Urinary bladder (tissue), 4 donors: ENCODE data around the gene KCNAB2. TPM values are rescaled to one million over a fixed set of nuclear protein-coding genes. Genes with fewer than 3 reads are reported as not detected.
"Not testable (repeated sequence)": the region's sequence is repeated elsewhere in the genome, so short reads cannot be mapped to it uniquely, and the experiment has no call there.

Experiments used
- DNase-seq: peaks from one replicate; pipeline ENCODE4 v3.0.0-alpha.2; 2015; ENCODE audit errors: extremely low spot score
- H3K27ac ChIP-seq: one replicate; pipeline ENCODE4 v1.5.1; 2013; ENCODE audit warnings: low read depth, mild to moderate bottlenecking, moderate library complexity
- H3K36me3 ChIP-seq: one replicate; pipeline ENCODE4 v1.6.1; 2013; ENCODE audit warnings: mild to moderate bottlenecking, moderate library complexity; ENCODE audit not compliant: insufficient read depth
- H3K4me1 ChIP-seq: one replicate; pipeline ENCODE4 v1.6.1; 2013; ENCODE audit warnings: mild to moderate bottlenecking, moderate library complexity; ENCODE audit not compliant: insufficient read depth
- H3K4me3 ChIP-seq: one replicate; pipeline ENCODE4 v1.5.1; 2013; ENCODE audit warnings: low read depth, low read length
- WGBS: extraction: QIAGEN DNeasy Blood & Tissue Kit; methylation state at CpG from one replicate; pipeline ENCODE4 v1.1.7; 2013; 5-methylcytosine and 5-hydroxymethylcytosine counted together
- polyA plus RNA-seq: library from polyadenylated mRNA; stranded (reverse); fragments of 200-250 nt; gene quantifications from one replicate; pipeline ENCODE4 v1.2.3, GENCODE V29; 2013
- total RNA-seq: library from RNA; depleted of rRNA; stranded (reverse); fragments of >200 nt; gene quantifications from one replicate; pipeline ENCODE4 v1.2.3, GENCODE V29; 2014
- donor health status: healthy with polysubstance abuse.
- donor health status: healthy.

KCNAB2 gene
- total and polyA plus RNA-seq, 2 donors: 3.8 to 13.0 TPM

DNA sequence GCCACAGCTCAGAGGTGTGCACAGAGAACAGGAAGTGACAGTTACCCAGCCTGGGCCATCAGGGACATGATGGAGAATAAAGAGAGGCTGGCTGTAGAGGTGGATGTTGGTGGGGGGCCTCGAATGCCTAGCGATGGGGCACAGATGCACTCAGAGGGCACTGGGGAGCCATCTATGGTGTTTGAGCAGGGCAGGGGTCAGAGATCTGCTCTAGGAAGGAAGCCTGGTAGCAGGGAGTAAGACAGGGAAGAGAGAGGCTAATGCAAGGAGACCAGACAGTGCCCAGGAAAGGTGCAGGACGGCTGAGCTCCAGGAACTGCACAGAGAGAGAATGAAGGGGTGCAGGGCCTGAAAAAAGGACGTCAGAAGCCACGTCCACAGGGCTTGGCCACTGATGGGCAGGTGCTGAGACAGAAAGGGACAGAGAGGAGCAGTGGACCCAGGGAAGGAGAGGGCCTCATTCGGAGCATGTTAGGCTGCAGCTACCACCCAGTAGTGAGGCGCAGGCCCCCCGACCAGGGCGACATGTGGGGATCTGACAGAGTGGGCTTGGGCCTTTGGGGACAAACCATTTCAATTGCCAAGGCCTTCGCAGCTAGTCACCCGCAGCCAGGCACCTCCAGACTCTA, 1.1 kb upstream of the KCNAB2 start:
- Histone ChIP-seq H3K4me1 (no peaks in the 10 kb centered on the region), H3K27ac (no peak overlapping the region), H3K36me3 (no peaks in the 10 kb centered on the region), H3K4me3 (no peak overlapping the region)
- DNase-seq: no peak
- 86% methylated on average over 11 of the region's 11 CpGs for WGBS

DNA sequence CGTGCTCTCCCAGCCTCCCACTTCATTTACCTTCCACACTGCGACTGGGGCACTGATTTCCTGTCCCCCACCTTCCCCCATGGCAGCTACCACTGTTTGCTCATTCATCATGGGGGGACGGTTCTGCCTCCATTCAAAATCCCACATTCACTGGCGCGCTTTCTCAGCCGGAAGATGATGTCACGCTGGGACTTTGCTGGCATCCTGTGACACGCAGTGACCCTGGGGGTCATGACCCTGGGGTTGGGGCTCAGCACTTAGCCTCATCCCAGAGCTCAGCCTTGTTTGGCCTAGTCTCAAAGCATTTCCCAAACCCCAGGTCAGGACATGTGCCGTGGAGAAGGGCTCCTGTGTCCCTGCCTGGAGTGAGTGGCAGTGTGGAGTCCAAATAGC, 582 bp upstream of the KCNAB2 start:
- Histone ChIP-seq H3K4me3 (no peak overlapping the region), H3K4me1 (no peaks in the 10 kb centered on the region), H3K27ac (no peak overlapping the region), H3K36me3 (no peaks in the 10 kb centered on the region)
- no peak for DNase-seq
- 69% methylated on average over 9 of the region's 9 CpGs for WGBS

DNA sequence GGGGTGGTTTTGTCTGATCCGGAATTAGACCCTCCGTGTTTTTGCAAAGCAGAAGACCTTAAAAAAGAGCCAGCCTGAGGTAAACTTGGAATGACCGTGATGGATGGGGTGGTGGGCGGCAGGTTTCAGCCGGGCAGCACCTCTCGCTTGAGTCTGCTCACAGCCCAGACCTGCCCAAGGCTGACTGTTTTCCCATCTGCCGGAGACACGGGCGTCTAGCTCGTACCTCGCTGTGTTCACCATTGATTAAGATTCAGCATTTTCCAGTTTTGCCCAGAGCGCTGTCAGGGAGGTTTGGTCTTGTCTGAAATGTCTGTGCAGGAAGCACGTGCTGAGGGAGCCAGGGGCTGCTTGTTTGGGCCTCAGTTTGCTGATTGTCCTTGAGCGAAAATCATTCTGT, 591 bp downstream of the KCNAB2 start:
- DNase-seq: no peak
- WGBS: 73% methylated on average over 14 of the region's 14 CpGs
- no peaks in the 10 kb centered on the region for H3K36me3 ChIP-seq
- H3K4me1 ChIP-seq: no peaks in the 10 kb centered on the region
- H3K4me3 ChIP-seq: no peak overlapping the region
- no peak overlapping the region for H3K27ac ChIP-seq

DNA sequence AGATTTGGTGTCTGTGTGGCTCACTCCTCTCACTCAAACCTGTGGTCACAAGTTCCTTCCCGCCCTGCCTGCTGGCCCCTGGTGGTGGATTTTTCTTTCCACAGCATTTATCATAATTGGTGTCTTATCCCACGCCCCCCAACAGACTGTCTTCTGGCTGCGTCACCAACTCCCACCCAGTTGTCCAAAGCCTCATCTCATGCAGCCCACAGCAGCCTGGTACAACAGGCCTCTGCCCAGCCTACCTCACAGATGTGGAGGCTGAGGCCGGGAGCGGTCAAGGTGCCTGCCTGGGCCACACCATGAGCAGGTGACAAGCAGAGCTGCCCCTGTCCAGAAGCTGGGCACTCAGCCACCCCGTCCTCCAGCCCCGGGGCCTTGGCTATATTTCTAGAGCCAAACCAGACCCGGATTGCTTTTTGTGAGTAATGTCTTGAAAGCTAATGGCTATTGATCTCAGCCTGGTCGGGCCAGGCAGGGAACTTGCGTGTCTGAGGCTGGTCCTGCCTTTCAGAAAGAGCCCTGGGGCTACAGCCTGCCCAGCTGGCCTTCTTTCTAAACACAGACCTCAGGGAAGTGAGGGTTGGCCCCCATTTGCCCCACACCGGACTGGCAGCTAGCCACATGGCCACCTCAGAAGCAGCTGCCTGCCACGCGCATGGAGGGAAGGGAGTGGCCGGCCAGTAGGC, 2.6 kb downstream of the KCNAB2 start:
- H3K36me3 ChIP-seq: no peaks in the 10 kb centered on the region
- H3K4me1 ChIP-seq: no peaks in the 10 kb centered on the region
- no peak overlapping the region for H3K4me3 ChIP-seq
- no peak overlapping the region for H3K27ac ChIP-seq
- 88% methylated on average over 14 of the region's 14 CpGs for WGBS
- no peak for DNase-seq

DNA sequence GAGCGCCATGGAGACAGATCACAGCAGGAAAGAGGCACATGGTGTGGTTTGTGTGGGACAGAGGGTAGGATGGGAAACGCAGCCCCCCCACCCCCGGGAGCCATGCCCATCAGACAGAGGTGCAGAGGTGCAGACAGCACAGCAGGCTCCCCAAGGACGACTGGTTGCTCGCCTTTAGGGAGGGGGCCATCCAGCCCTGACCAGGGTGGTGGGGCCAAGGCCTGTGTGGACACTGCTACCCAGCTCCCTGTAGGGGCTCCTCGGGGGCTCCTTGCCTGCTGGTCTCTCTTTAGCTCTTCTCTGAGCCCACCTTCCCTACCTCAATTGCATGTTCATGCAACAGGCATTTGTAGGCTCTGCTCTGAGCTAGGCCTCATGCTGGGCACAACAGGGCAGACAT, 3.7 kb downstream of the KCNAB2 start:
- no peak for DNase-seq
- Histone ChIP-seq H3K27ac (no peak overlapping the region), H3K4me3 (no peak overlapping the region), H3K36me3 (no peaks in the 10 kb centered on the region), H3K4me1 (no peaks in the 10 kb centered on the region)
- 81% methylated on average over 6 of the region's 6 CpGs for WGBS

DNA sequence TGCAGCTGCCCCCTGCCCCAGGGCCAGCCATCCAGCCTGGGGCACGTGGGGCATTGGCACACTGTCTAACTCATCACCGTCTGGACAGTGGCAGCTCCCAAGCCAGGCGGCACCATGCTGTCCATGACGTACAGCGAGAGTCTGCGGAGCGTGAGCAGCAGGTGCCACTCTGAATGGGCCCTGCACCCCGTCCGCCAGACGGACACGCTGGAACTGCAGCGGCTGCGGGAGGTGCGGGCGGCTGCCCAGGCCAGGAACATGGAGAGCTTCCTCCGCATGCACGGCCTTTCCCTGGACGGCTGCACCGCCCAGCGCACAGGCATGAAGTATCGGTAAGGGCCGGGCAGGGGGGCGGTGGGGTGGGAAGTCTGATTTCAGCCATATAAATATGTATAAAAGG, 5.7 kb downstream of the KCNAB2 start:
- no peak overlapping the region for H3K27ac ChIP-seq
- DNase-seq: no peak
- H3K36me3 ChIP-seq: no peaks in the 10 kb centered on the region
- no peak overlapping the region for H3K4me3 ChIP-seq
- 94% methylated on average over 23 of the region's 23 CpGs for WGBS
- H3K4me1 ChIP-seq: no peaks in the 10 kb centered on the region

DNA sequence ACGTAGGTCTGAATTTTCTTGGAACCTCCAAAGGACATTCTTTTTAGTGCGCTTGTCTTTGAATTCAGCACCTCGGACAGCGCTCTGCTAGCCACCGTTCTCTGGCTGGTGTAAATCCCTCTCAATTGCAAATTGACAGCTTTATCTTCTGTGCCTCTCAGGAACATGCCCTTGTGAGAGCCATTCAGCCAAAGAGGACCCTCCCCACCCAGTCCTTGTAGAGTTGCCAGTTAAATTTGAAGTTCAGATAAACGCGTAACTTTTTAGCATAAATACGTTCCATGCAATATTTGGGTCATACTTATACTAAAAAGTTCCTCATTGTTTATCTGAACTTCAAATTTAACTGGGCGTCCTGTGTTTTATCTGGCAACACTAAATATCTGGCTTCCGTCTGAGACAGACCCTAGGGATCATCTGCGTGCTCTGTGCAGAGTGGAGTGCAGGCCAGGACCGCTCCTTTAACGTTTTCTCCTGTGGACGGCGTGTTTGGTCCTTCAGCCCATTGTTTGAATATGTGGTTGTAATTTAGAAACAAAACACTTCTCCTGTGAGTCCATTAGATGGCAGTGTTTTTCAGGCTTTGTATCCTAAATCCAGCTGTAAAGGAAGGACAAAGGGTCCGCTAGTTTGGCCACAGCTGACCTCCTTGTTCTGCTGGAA, 7.0 kb downstream of the KCNAB2 start:
- H3K27ac ChIP-seq: no peak overlapping the region
- H3K4me3 ChIP-seq: no peak overlapping the region
- H3K36me3 ChIP-seq: no peaks in the 10 kb centered on the region
- no peaks in the 10 kb centered on the region for H3K4me1 ChIP-seq
- 9% methylated on average over 16 of the region's 16 CpGs for WGBS
- no peak for DNase-seq

DNA sequence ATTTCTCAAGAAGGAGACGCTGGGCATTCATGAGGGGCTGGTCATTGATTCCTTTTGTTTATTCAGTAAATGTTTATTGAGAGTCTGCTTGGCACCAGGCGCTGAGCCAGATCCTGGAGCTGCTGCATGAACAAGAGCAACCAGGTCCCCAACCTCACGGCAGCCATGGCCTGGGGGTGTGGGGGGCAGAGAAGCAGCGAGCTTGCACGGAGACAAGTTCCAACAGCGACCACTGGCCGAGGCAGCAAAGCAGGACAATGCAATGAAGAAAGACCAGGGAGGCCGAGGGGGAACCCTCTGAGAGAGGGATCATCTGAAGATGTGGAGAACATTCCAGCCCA, 7.5 kb downstream of the KCNAB2 start:
- Histone ChIP-seq H3K27ac (no peak overlapping the region), H3K4me1 (no peaks in the 10 kb centered on the region), H3K36me3 (no peaks in the 10 kb centered on the region), H3K4me3 (no peak overlapping the region)
- DNase-seq: no peak
- WGBS: 28% methylated on average over 8 of the region's 8 CpGs

DNA sequence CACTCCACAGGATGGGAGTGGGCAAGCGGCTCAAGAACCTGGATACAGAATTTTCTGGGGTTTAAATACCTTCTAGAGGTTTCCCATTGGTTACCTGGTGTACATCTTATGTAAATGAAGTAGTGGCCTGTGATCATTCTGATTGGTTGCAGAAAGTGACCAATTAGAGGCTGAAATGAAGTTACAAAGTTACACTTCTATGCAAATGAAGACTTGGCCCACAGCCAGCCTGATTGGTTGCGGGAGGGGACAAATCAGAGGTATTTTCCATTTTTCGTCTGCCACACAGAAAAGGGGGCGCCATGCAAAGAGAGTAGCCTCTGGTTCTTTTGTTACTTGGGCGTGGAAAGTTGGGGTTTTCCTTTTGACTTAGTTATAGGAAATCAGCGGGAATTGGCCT, 8.9 kb downstream of the KCNAB2 start:
- no peak for DNase-seq
- WGBS: 92% methylated on average over 6 of the region's 6 CpGs
- Histone ChIP-seq H3K27ac (no peak overlapping the region), H3K4me1 (no peaks in the 10 kb centered on the region), H3K36me3 (no peaks in the 10 kb centered on the region), H3K4me3 (no peak overlapping the region)

DNA sequence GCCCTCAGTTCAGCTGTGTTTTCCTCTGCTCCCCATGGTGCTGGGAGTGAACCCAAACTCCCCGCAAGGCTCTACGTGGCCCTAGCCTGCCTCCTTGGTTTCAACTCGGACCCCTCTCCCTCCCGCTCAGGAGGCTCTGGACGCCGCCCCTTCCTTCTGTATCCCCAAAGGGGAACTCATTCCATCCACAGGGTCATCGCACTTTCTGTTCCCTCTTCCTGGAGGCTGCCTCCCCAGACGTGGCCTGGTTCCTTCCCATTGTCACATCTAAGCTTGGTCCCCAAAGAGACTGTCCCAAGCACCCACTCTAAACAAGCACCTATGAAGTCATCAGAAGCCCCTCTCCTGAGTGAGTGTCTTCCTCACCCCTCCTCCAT, 10.9 kb downstream of the KCNAB2 start:
- no peak for DNase-seq
- H3K4me1 ChIP-seq: no peaks in the 10 kb centered on the region
- H3K4me3 ChIP-seq: no peak overlapping the region
- WGBS: 85% methylated on average over 8 of the region's 8 CpGs
- no peak overlapping the region for H3K27ac ChIP-seq
- H3K36me3 ChIP-seq: no peaks in the 10 kb centered on the region

DNA sequence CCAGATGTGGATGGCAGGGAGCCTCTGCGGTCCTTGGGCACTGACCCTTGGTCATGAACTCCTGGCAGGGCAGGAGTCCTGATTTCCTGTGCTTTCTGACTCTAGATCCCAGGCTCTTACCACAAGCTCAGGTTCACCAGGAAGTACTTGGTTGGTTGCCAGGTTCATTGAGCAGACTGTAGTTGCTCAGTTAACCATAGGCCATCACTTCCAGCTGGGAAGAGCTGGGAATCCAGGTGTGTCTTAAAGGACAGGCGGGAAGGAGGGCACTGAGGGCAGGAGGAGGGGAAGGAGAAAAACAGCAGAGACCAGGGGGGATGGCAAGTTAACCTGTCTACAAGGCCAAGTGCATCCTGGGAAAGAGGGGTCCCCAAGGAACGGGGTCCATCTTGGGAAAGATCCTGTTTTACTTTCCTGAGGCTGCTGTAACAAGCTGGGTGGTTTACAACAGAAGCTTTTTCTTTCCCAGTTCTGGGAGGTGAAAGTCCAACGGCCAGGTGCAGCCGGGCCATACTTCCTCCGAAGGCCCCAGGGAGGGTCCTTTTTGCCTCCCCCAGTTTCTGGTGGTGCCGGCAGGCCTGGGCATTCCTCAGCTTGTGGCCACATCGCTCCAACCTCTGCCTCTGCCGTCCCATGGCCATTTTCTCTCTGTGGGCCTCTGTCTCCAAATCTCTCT, 11.6 kb downstream of the KCNAB2 start:
- Histone ChIP-seq H3K36me3 (no peaks in the 10 kb centered on the region), H3K4me1 (no peaks in the 10 kb centered on the region), H3K27ac (no peak overlapping the region), H3K4me3 (no peak overlapping the region)
- 83% methylated on average over 9 of the region's 9 CpGs for WGBS
- DNase-seq: no peak

DNA sequence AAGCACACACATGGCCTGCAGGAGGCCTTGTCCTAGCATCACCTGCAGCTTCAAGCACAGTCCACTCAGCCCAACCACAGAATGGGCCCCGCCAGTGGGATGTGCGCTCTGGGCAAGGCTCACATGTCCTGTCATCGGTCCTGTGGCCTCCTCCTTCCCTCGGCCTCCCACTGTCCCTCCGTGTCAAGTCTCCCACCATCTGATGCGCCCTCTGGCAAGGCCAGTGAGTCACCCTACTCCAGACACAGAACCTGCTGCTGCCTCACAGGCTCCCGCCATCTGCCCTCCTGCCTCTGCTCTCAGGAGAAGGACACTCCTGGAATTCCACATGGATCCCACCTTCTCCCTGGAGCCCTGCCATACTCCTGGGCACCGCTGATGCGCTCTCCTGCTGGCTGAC, 14.2 kb downstream of the KCNAB2 start:
- no peak overlapping the region for H3K4me3 ChIP-seq
- DNase-seq: no peak
- WGBS: 92% methylated on average over 9 of the region's 9 CpGs
- H3K4me1 ChIP-seq: no peaks in the 10 kb centered on the region
- H3K27ac ChIP-seq: no peak overlapping the region
- H3K36me3 ChIP-seq: no peaks in the 10 kb centered on the region

DNA sequence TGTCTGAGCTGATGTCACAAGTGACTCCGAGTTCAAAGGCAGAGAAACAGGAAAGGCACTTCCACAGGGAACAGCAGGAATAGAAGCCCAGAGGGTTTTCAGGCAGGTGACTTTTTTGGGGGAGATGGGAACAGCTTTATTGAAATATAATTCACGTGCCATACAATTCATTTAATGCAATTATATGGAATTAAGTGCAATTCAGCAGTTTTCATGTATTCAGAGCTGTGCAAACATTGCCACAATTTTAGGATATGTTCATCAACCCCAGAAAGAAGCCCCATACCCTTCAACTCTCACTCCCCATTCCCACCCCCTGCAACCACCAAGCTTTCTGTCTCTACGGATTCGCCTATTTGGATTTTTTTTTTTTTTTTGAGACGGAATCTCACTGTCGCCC, 17.0 kb downstream of the KCNAB2 start:
- 90% methylated on average over 6 of the region's 6 CpGs for WGBS
- Histone ChIP-seq H3K4me1 (no peaks in the 10 kb centered on the region), H3K4me3 (no peak overlapping the region), H3K27ac (no peak overlapping the region), H3K36me3 (no peaks in the 10 kb centered on the region)
- DNase-seq: no peak

DNA sequence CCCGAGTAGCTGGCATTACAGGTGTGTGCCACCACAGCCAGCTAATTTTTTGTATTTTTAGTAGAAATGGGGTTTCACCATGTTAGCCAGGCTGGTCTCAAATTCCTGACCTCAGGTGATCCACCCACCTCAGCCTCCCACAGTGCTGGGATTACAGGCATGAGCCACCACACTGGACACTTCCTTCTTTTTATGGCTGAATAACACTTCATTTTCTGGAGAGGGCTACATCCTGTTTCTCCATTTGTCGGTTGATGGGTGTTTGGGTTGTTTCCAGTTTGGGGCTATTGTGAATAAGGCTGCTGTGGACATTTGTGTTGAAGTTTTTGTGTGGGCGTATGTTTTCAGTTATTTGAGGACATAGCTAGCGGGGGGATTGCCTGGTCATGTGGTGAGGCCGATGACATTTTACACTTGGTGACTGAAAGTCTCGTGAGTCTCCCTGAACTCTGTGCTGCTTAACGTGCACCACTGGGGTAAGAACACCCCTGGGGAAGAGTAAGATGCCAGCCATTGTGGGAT, 17.9 kb downstream of the KCNAB2 start:
- H3K4me1 ChIP-seq, DNase-seq, H3K27ac ChIP-seq, H3K36me3 ChIP-seq, H3K4me3 ChIP-seq: not testable (repeated sequence)
- WGBS: 83% methylated on average over 7 of the region's 7 CpGs
